Neural cell (in vitro differentiated cells): Measurements from ENCODE around the gene AQP9. TPM values are rescaled to one million over a fixed set of nuclear protein-coding genes. Genes with fewer than 3 reads are reported as not detected.

ENCODE experiments used
- H2AFZ ChIP-seq: fragments of 200-600, 300-800 bp; sonication (generic), shearing (Covaris generic); 2 replicates; pipeline ENCODE4 v1.6.0; 2014; ENCODE audit warnings: low read depth, mild to moderate bottlenecking, antibody characterized with exemption, low read length, moderate library complexity
- H3F3A ChIP-seq: fragments of 200-600 bp; shearing (Covaris generic); 2 replicates; pipeline ENCODE4 v1.6.1; 2016; ENCODE audit warnings: mild to moderate bottlenecking, moderate library complexity, mixed read lengths, antibody characterized with exemption, low read length; ENCODE audit not compliant: insufficient read depth, poor library complexity, severe bottlenecking
- H3K27ac ChIP-seq: fragments of 200-600, 300-800 bp; sonication (generic), shearing (Covaris generic); 2 replicates; pipeline ENCODE4 v1.5.1; 2014; ENCODE audit warnings: mild to moderate bottlenecking, low read length, moderate library complexity
- H3K27me3 ChIP-seq: fragments of 300-800, 200-600 bp; sonication (generic), shearing (Covaris generic); 2 replicates; pipeline ENCODE4 v1.6.0; 2014; ENCODE audit warnings: mild to moderate bottlenecking, low read depth, low read length, moderate library complexity; ENCODE audit not compliant: insufficient read depth
- H3K36me3 ChIP-seq: fragments of 300-800, 200-600 bp; sonication (generic), shearing (Covaris generic); 2 replicates; pipeline ENCODE4 v1.5.1; 2014; ENCODE audit warnings: mild to moderate bottlenecking, antibody characterized with exemption, low read length, moderate library complexity; ENCODE audit not compliant: insufficient read depth
- H3K4me2 ChIP-seq: fragments of 300-800, 200-600 bp; sonication (generic), shearing (Covaris generic); 2 replicates; pipeline ENCODE4 v1.6.0; 2014; ENCODE audit warnings: mild to moderate bottlenecking, low read length
- H3K4me3 ChIP-seq: fragments of 300-800, 200-600 bp; sonication (generic), shearing (Covaris generic); 2 replicates; pipeline ENCODE4 v1.5.1; 2014; ENCODE audit warnings: mild to moderate bottlenecking, low read length, moderate library complexity
- H3K79me2 ChIP-seq: fragments of 200-600 bp; shearing (Covaris generic); replicated peaks from 2 replicates; pipeline ENCODE4 v1.6.0; 2014; ENCODE audit warnings: mild to moderate bottlenecking, low read length, moderate library complexity; ENCODE audit not compliant: insufficient read depth
- H3K9ac ChIP-seq: fragments of 300-800, 200-600 bp; sonication (generic), shearing (Covaris generic); 2 replicates; pipeline ENCODE4 v1.6.1; 2016; ENCODE audit warnings: mild to moderate bottlenecking, low read length, mixed read lengths
- H3K9me2 ChIP-seq: fragments of 200-600 bp; shearing (Covaris generic); 2 replicates; pipeline ENCODE4 v1.6.1; 2016; ENCODE audit warnings: mild to moderate bottlenecking, low read length, mixed read lengths; ENCODE audit not compliant: insufficient read depth
- H3K9me3 ChIP-seq: fragments of 200-600, 300-800 bp; sonication (generic), shearing (Covaris generic); 2 replicates; pipeline ENCODE4 v1.6.1; 2016; ENCODE audit warnings: mild to moderate bottlenecking, mixed run types, low read length, moderate library complexity, mixed read lengths
- H4K20me1 ChIP-seq: fragments of 200-600 bp; shearing (Covaris generic); 2 replicates; pipeline ENCODE4 v1.6.1; 2016; ENCODE audit warnings: mild to moderate bottlenecking, mixed run types; ENCODE audit not compliant: insufficient read depth
- CTCF ChIP-seq: fragments of 450-650 bp; IDR thresholded peaks from 2 replicates; pipeline ENCODE4 v1.5.1; 2014; ENCODE audit warnings: antibody characterized with exemption, mild to moderate bottlenecking, moderate library complexity; ENCODE audit not compliant: poor library complexity, severe bottlenecking
- EP300 ChIP-seq: fragments of 450-650 bp; conservative IDR thresholded peaks from 2 replicates; pipeline ENCODE4 v1.6.1; 2014; ENCODE audit warnings: antibody characterized with exemption, mild to moderate bottlenecking, moderate library complexity; ENCODE audit not compliant: poor library complexity, severe bottlenecking
- EZH2 ChIP-seq: fragments of 200-600, 300-800 bp; shearing (Covaris generic), sonication (generic); IDR thresholded peaks from 2 replicates; pipeline ENCODE4 v1.6.1; 2014; ENCODE audit warnings: antibody characterized with exemption, low read length, borderline replicate concordance, mild to moderate bottlenecking; ENCODE audit not compliant: insufficient read depth, poor library complexity, severe bottlenecking
- MXI1 ChIP-seq: fragments of 450-650 bp; conservative IDR thresholded peaks from 2 replicates; pipeline ENCODE4 v1.6.1; 2014; ENCODE audit warnings: antibody characterized with exemption, mild to moderate bottlenecking; ENCODE audit not compliant: poor library complexity, severe bottlenecking
- POLR2AphosphoS5 ChIP-seq: IDR thresholded peaks from 2 replicates; pipeline ENCODE4 v1.6.1; 2012
- RAD21 ChIP-seq: fragments of 450-650 bp; conservative IDR thresholded peaks from 2 replicates; pipeline ENCODE4 v1.6.1; 2014; ENCODE audit warnings: antibody characterized with exemption, mild to moderate bottlenecking, moderate library complexity
- REST ChIP-seq: IDR thresholded peaks from 2 replicates; pipeline ENCODE4 v1.6.1; 2012; ENCODE audit warnings: borderline replicate concordance
- SMC3 ChIP-seq: fragments of 450-650 bp; conservative IDR thresholded peaks from 2 replicates; pipeline ENCODE4 v1.6.1; 2014; ENCODE audit warnings: antibody characterized with exemption, mild to moderate bottlenecking, moderate library complexity; ENCODE audit not compliant: poor library complexity
- TAF1 ChIP-seq: IDR thresholded peaks from 2 replicates; pipeline ENCODE4 v1.6.1; 2012; ENCODE audit warnings: low read depth
- polyA plus RNA-seq: library from polyadenylated mRNA; depleted of rRNA; stranded (reverse); fragments of >200 nt; gene quantifications from 2 replicates; pipeline ENCODE4 v1.2.3, GENCODE V29; 2014

The AQP9 gene
- polyA plus RNA-seq, 1 donor from 2014 or later = not detected

GRCh38 chr15:58148633-58149445 lies 10.7 kb downstream of the AQP9 start:
- Histone ChIP-seq H3F3A (no peaks in the 10 kb centered on the region), H2AFZ (no peak overlapping the region), H3K4me2 (no peak overlapping the region), H3K79me2 (no peaks in the 10 kb centered on the region), H3K4me3 (no peak overlapping the region), H3K9me2 (no peaks in the 10 kb centered on the region), H3K9ac (no peak overlapping the region), H4K20me1 (no peaks in the 10 kb centered on the region), H3K9me3 (no peaks in the 10 kb centered on the region), H3K27ac (no peak overlapping the region), H3K36me3 (no peaks in the 10 kb centered on the region), H3K27me3 (no peaks in the 10 kb centered on the region)
- TF ChIP-seq TAF1 (no peak), RAD21 (no peak), EZH2 (no peak), SMC3 (no peak), MXI1 (no peak), REST (no peak), POLR2AphosphoS5 (no peak), EP300 (no peak), CTCF (no peak)

- H3K9ac ChIP-seq = no peak overlapping the region
- H3K4me3 ChIP-seq = no peak overlapping the region
- no peaks in the 10 kb centered on the region for H4K20me1 ChIP-seq
- no peaks in the 10 kb centered on the region for H3K9me3 ChIP-seq
- H3K9me2 ChIP-seq = no peaks in the 10 kb centered on the region
- no peaks in the 10 kb centered on the region for H3K79me2 ChIP-seq
- no peaks in the 10 kb centered on the region for H3F3A ChIP-seq
- no peak overlapping the region for H2AFZ ChIP-seq
- H3K27ac ChIP-seq = no peak overlapping the region
- H3K4me2 ChIP-seq = no peak overlapping the region
- H3K36me3 ChIP-seq = no peaks in the 10 kb centered on the region
- no peaks in the 10 kb centered on the region for H3K27me3 ChIP-seq
- no peak for TF ChIP-seq MXI1
- TF ChIP-seq REST = no peak
- no peak for TF ChIP-seq SMC3
- no peak for TF ChIP-seq EZH2
- no peak for TF ChIP-seq EP300
- no peak for TF ChIP-seq POLR2AphosphoS5
- TF ChIP-seq TAF1 = no peak
- no peak for TF ChIP-seq CTCF
- TF ChIP-seq RAD21 = no peak
Measured at GRCh38 chr15:58154769-58155168, 16.6 kb downstream of the AQP9 start.
